ENCODE data around the gene S100B. TPM values are rescaled to one million over a fixed set of nuclear protein-coding genes. Genes with fewer than 3 reads are reported as not detected.

S100B gene
- polyA plus RNA-seq, 4 donors, result 4.3 to 14.2 (median 4.5) TPM; not detected in 1

- FAIRE-seq, result no peak
- Histone ChIP-seq H3K9me3 (ENCODE audit: control insufficient read depth in 2 of 2, insufficient read depth in 1 of 2, low read depth in 1 of 2, low read length in 1 of 2) (no peaks in the 10 kb centered on the region), H3K27me3 (ENCODE audit: control insufficient read depth in 3 of 3, insufficient read depth in 3 of 3, low read length in 3 of 3) (no peaks in the 10 kb centered on the region), H3K36me3 (ENCODE audit: control insufficient read depth in 3 of 3, insufficient read depth in 2 of 3, low read depth in 1 of 3, low read length in 3 of 3) (peaks cover 0 to 78% (median 4%) of the 10 kb centered on the region in 3 donors), H3K4me1 (ENCODE audit: control insufficient read depth in 3 of 3, insufficient read depth in 2 of 3, low read depth in 1 of 3, low read length in 2 of 3) (no peaks in the 10 kb centered on the region), H3K4me3 (ENCODE audit: low read depth in 1 of 3, low read length in 3 of 3) (no peak overlapping the region), H3K27ac (ENCODE audit: low read depth in 1 of 3, low read length in 2 of 3) (no peak overlapping the region)
- no peak for DNase-seq
- WGBS, 3 donors, result 95 to 97% (median 96%) methylated on average over 26 of the region's 26 CpGs
These were observed 46.9 kb downstream of the S100B start for GRCh38 chr21:46557919-46558392.

DNA sequence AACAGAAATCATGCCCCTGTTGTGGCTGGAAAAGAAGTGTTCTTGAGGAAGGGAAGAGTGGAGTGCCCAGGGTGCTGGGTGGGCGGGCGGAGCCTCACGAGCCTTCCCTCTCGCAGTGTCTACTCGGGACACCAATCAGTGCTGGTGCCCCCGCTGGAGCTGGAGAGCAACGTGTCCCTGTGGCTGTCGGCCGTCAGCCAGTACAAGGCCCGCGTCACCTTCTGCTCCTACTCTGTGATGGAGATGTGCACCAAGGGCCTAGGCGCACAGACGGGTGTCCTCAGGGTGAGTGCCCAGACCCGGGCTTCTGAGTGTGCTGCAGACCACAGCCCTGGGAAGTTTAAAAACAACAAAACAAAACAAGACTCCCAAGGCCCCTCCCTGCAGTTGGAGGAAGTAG lies 47.4 kb downstream of the S100B start:
- WGBS, 3 donors, result 91 to 96% (median 95%) methylated on average over 14 of the region's 14 CpGs
- DNase-seq (no peak), FAIRE-seq (no peak)
- no peaks in the 10 kb centered on the region for H3K9me3 ChIP-seq (ENCODE audit: control insufficient read depth in 2 of 2, insufficient read depth in 1 of 2, low read depth in 1 of 2, low read length in 1 of 2)
- peaks cover 0 to 75% (median 4%) of the 10 kb centered on the region in 3 donors for H3K36me3 ChIP-seq (ENCODE audit: control insufficient read depth in 3 of 3, insufficient read depth in 2 of 3, low read depth in 1 of 3, low read length in 3 of 3)
- no peak overlapping the region for H3K27ac ChIP-seq (ENCODE audit: low read depth in 1 of 3, low read length in 2 of 3)
- H3K27me3 ChIP-seq (ENCODE audit: control insufficient read depth in 3 of 3, insufficient read depth in 3 of 3, low read length in 3 of 3), result no peaks in the 10 kb centered on the region
- H3K4me3 ChIP-seq (ENCODE audit: low read depth in 1 of 3, low read length in 3 of 3), result no peak overlapping the region
- H3K4me1 ChIP-seq (ENCODE audit: control insufficient read depth in 3 of 3, insufficient read depth in 2 of 3, low read depth in 1 of 3, low read length in 2 of 3), result no peaks in the 10 kb centered on the region

DNA sequence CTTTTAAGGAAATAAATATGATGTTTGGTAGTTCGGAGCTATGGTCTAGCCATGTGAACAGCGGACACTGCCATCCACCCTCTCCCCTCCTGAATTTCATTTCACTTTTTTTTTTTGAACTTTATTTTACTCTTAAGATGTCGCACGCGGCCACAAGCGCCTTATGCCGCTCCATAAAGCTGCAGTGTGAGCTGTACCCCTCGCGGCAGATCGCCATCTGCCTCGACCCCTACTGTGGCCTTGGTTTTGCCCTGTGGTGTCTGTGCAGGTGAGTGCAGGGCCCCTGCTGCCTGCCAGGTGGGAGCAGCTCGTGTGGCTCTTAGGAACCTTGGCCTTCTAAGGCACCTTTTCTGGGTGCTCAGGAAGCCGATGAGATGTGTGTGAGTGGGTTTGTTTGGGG lies 48.1 kb downstream of the S100B start:
- Histone ChIP-seq H3K27ac (ENCODE audit: low read depth in 1 of 3, low read length in 2 of 3) (no peak overlapping the region), H3K27me3 (ENCODE audit: control insufficient read depth in 3 of 3, insufficient read depth in 3 of 3, low read length in 3 of 3) (no peaks in the 10 kb centered on the region), H3K4me3 (ENCODE audit: low read depth in 1 of 3, low read length in 3 of 3) (no peak overlapping the region), H3K4me1 (ENCODE audit: control insufficient read depth in 3 of 3, insufficient read depth in 2 of 3, low read depth in 1 of 3, low read length in 2 of 3) (no peaks in the 10 kb centered on the region), H3K36me3 (ENCODE audit: control insufficient read depth in 3 of 3, insufficient read depth in 2 of 3, low read depth in 1 of 3, low read length in 3 of 3) (peaks cover 0 to 70% (median 5%) of the 10 kb centered on the region in 3 donors), H3K9me3 (ENCODE audit: control insufficient read depth in 2 of 2, insufficient read depth in 1 of 2, low read depth in 1 of 2, low read length in 1 of 2) (no peaks in the 10 kb centered on the region)
- WGBS, 3 donors, result 94 to 97% (median 95%) methylated on average over 13 of the region's 13 CpGs
- DNase-seq (no peak), FAIRE-seq (no peak)

DNA sequence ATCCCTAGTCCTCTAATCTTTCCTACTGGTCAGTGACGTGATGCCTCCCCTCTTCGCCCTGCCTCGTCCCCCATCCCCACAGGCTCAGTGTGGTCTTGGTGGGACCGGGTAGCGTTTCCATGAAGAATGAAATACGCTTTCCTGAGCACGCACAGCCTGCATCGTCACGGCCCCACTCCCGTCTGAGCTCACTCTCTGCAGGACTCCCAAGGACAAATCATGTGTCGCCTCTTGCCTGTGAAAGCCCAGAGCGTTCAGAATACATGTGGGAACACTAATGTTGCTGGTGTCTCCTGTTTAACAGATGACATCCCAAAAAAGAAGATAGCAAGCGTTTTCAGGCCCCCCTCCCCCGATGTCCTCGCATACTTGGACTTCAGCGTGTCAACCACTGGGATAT lies 49.2 kb downstream of the S100B start:
- H3K36me3 ChIP-seq (ENCODE audit: control insufficient read depth in 3 of 3, insufficient read depth in 2 of 3, low read depth in 1 of 3, low read length in 3 of 3), result peaks cover 0 to 69% (median 4%) of the 10 kb centered on the region in 3 donors
- H3K27me3 ChIP-seq (ENCODE audit: control insufficient read depth in 3 of 3, insufficient read depth in 3 of 3, low read length in 3 of 3), result no peaks in the 10 kb centered on the region
- FAIRE-seq, result no peak

GRCh38 chr21:46555225-46555617 lies 49.7 kb downstream of the S100B start:
- no peak for DNase-seq
- WGBS, 3 donors, result 93 to 98% (median 96%) methylated on average over 9 of the region's 9 CpGs
- FAIRE-seq, result no peak
- no peaks in the 10 kb centered on the region for H3K4me1 ChIP-seq (ENCODE audit: control insufficient read depth in 3 of 3, insufficient read depth in 2 of 3, low read depth in 1 of 3, low read length in 2 of 3)
- no peak overlapping the region for H3K27ac ChIP-seq (ENCODE audit: low read depth in 1 of 3, low read length in 2 of 3)
- no peak overlapping the region for H3K4me3 ChIP-seq (ENCODE audit: low read depth in 1 of 3, low read length in 3 of 3)
- H3K36me3 ChIP-seq (ENCODE audit: control insufficient read depth in 3 of 3, insufficient read depth in 2 of 3, low read depth in 1 of 3, low read length in 3 of 3), result peaks cover 0 to 69% (median 4%) of the 10 kb centered on the region in 3 donors
- no peaks in the 10 kb centered on the region for H3K9me3 ChIP-seq (ENCODE audit: control insufficient read depth in 2 of 2, insufficient read depth in 1 of 2, low read depth in 1 of 2, low read length in 1 of 2)
- no peaks in the 10 kb centered on the region for H3K27me3 ChIP-seq (ENCODE audit: control insufficient read depth in 3 of 3, insufficient read depth in 3 of 3, low read length in 3 of 3)

More for the DNA sequence above, 49.2 kb downstream of the S100B start:
- Histone ChIP-seq H3K9me3 (ENCODE audit: control insufficient read depth in 2 of 2, insufficient read depth in 1 of 2, low read depth in 1 of 2, low read length in 1 of 2) (no peaks in the 10 kb centered on the region), H3K4me1 (ENCODE audit: control insufficient read depth in 3 of 3, insufficient read depth in 2 of 3, low read depth in 1 of 3, low read length in 2 of 3) (no peaks in the 10 kb centered on the region), H3K4me3 (ENCODE audit: low read depth in 1 of 3, low read length in 3 of 3) (no peak overlapping the region), H3K27ac (ENCODE audit: low read depth in 1 of 3, low read length in 2 of 3) (no peak overlapping the region)
- WGBS, 3 donors, result 96 to 98% (median 97%) methylated on average over 16 of the region's 16 CpGs
- no peak for DNase-seq

DNA sequence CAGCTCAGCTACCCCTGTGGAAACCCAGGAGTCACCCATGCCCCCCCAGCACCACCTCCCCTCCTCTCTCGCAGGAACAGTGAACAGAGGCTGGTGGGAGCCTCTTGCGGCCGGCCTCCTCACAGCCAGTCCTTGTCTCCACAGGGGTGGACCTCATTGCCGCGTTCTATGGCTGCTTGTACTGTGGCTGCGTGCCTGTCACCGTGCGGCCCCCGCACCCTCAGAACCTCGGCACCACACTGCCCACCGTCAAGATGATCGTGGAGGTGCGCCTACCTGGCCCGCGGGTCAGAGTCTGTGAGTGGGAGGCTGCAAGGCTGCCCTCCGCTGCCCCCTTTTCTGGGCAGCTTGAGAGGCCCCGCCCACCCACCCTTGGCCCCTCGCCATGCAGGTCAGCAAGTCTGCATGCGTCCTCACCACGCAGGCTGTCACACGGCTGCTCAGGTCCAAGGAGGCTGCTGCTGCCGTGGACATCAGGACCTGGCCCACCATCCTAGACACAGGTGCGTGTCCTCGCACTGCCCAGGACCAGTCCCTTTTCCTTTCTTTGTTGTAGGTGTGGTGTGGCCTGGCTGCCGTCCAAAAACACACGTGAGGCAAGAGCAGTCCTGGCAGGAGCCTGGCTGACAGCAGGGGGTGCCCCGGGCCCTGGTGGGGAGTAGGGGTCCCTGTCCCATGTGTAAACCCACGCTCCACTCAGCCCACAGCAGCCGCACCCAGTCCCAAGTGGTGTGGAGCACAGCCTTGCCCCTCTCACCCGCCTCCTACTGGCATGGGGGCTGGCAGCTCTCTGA lies 50.3 kb downstream of the S100B start:
- Histone ChIP-seq H3K36me3 (ENCODE audit: control insufficient read depth in 3 of 3, insufficient read depth in 2 of 3, low read depth in 1 of 3, low read length in 3 of 3) (peaks cover 0 to 70% (median 2%) of the 10 kb centered on the region in 3 donors), H3K27ac (ENCODE audit: low read depth in 1 of 3, low read length in 2 of 3) (no peak overlapping the region), H3K27me3 (ENCODE audit: control insufficient read depth in 3 of 3, insufficient read depth in 3 of 3, low read length in 3 of 3) (no peaks in the 10 kb centered on the region), H3K4me3 (ENCODE audit: low read depth in 1 of 3, low read length in 3 of 3) (no peak overlapping the region), H3K9me3 (ENCODE audit: control insufficient read depth in 2 of 2, insufficient read depth in 1 of 2, low read depth in 1 of 2, low read length in 1 of 2) (no peaks in the 10 kb centered on the region), H3K4me1 (ENCODE audit: control insufficient read depth in 3 of 3, insufficient read depth in 2 of 3, low read depth in 1 of 3, low read length in 2 of 3) (no peaks in the 10 kb centered on the region)
- DNase-seq (no peak), FAIRE-seq (no peak)
- WGBS, 3 donors, result 90 to 92% (median 91%) methylated on average over 29 to 30 of the region's 30 CpGs

DNA sequence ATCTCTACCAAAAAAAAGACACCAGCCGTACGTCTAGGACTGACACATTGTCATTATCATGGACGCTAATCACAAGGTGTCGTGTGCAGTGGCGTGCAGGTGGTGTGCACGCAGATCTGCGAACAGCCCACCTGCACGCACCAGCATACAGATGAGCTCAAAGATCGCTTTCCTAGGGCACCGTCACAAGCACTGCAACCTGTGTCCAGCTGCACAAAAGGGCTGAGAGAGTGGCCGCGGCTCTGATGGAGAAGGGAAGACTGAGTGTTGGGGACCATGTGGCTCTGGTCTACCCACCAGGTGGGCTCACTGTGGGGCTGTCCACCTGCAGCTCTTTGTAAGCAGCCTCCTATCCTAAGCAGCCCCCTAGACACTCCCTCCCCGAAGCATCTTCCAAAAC lies 50.9 kb downstream of the S100B start:
- Histone ChIP-seq H3K27me3 (ENCODE audit: control insufficient read depth in 3 of 3, insufficient read depth in 3 of 3, low read length in 3 of 3) (no peaks in the 10 kb centered on the region), H3K4me3 (ENCODE audit: low read depth in 1 of 3, low read length in 3 of 3) (no peak overlapping the region), H3K9me3 (ENCODE audit: control insufficient read depth in 2 of 2, insufficient read depth in 1 of 2, low read depth in 1 of 2, low read length in 1 of 2) (no peaks in the 10 kb centered on the region), H3K36me3 (ENCODE audit: control insufficient read depth in 3 of 3, insufficient read depth in 2 of 3, low read depth in 1 of 3, low read length in 3 of 3) (peaks cover 0 to 66% (median 2%) of the 10 kb centered on the region in 3 donors), H3K27ac (ENCODE audit: low read depth in 1 of 3, low read length in 2 of 3) (no peak overlapping the region), H3K4me1 (ENCODE audit: control insufficient read depth in 3 of 3, insufficient read depth in 2 of 3, low read depth in 1 of 3, low read length in 2 of 3) (no peaks in the 10 kb centered on the region)
- 95 to 97% (median 96%) methylated on average over 13 of the region's 13 CpGs for WGBS, 3 donors
- no peak for DNase-seq
- no peak for FAIRE-seq

GRCh38 chr21:46552865-46553379 lies 52.0 kb downstream of the S100B start:
- Histone ChIP-seq H3K27ac (ENCODE audit: low read depth in 1 of 3, low read length in 2 of 3) (peak overlapping the region in 1 of 3 donors; percentile 33), H3K27me3 (ENCODE audit: control insufficient read depth in 3 of 3, insufficient read depth in 3 of 3, low read length in 3 of 3) (no peaks in the 10 kb centered on the region), H3K36me3 (ENCODE audit: control insufficient read depth in 3 of 3, insufficient read depth in 2 of 3, low read depth in 1 of 3, low read length in 3 of 3) (peaks cover 2 to 67% (median 2%) of the 10 kb centered on the region in 3 donors), H3K9me3 (ENCODE audit: control insufficient read depth in 2 of 2, insufficient read depth in 1 of 2, low read depth in 1 of 2, low read length in 1 of 2) (no peaks in the 10 kb centered on the region), H3K4me3 (ENCODE audit: low read depth in 1 of 3, low read length in 3 of 3) (no peak overlapping the region), H3K4me1 (ENCODE audit: control insufficient read depth in 3 of 3, insufficient read depth in 2 of 3, low read depth in 1 of 3, low read length in 2 of 3) (no peaks in the 10 kb centered on the region)
- no peak for DNase-seq
- WGBS, 3 donors, result 95 to 98% (median 96%) methylated on average over 5 of the region's 5 CpGs
- no peak for FAIRE-seq

Data from small intestine (tissue), 7 donors.